Measurements from ENCODE around the gene HRH2.

DNA sequence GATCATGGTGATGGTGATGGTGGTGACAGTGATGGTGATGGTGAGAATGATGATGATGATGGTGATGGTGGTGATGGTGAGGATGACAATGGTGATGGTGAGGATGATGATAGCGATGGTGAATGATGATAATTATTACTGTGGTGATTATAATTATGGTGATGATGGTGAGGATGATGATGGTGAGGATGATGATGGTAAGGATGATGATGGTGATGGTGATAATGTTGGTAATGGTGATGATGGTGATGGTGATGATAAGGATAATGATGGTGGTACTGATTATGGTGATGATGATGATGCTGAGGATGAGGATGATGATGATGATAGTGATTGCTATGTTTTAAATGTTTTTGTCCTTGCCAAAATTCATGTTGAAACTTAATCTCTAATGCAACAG lies 37.3 kb upstream of the HRH2 start:
- no peak for TF ChIP-seq POLR2A (IDR thresholded peaks at IDR 0.05)
- TF ChIP-seq, protein P1, sequence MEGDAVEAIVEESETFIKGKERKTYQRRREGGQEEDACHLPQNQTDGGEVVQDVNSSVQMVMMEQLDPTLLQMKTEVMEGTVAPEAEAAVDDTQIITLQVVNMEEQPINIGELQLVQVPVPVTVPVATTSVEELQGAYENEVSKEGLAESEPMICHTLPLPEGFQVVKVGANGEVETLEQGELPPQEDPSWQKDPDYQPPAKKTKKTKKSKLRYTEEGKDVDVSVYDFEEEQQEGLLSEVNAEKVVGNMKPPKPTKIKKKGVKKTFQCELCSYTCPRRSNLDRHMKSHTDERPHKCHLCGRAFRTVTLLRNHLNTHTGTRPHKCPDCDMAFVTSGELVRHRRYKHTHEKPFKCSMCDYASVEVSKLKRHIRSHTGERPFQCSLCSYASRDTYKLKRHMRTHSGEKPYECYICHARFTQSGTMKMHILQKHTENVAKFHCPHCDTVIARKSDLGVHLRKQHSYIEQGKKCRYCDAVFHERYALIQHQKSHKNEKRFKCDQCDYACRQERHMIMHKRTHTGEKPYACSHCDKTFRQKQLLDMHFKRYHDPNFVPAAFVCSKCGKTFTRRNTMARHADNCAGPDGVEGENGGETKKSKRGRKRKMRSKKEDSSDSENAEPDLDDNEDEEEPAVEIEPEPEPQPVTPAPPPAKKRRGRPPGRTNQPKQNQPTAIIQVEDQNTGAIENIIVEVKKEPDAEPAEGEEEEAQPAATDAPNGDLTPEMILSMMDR (IDR thresholded peaks at IDR 0.05): no peak
